Panc1 (cell line): ENCODE results near the gene PIGS.

ENCODE experiments used
- CTCF ChIP-seq: fragments of 450-650 bp; IDR thresholded peaks from 2 replicates; pipeline ENCODE4 v1.5.1; 2017; ENCODE audit warnings: mild to moderate bottlenecking
- TCF7L2 ChIP-seq: IDR thresholded peaks from 2 replicates; pipeline ENCODE4 v1.6.1; 2011; ENCODE audit warnings: mild to moderate bottlenecking, low read depth, low read length, inconsistent platforms

- no peak for TF ChIP-seq CTCF
- TF ChIP-seq TCF7L2 = no peak
Observed at GRCh38 chr17:28523186-28523585, 48.1 kb downstream of the PIGS start.
